GM10266 (cell line): ENCODE data around the gene ETFBKMT.
"Not testable (repeated sequence)": the region's sequence is repeated elsewhere in the genome, so short reads cannot be mapped to it uniquely, and the experiment has no call there.

Experiments used
- DNase-seq: peaks from one replicate; pipeline ENCODE4 v3.0.0; 2012; ENCODE audit errors: extremely low spot score
- TF ChIP-seq, protein P1 (sequence below): IDR thresholded peaks from 2 replicates; pipeline ENCODE4 v1.5.1; 2012; ENCODE audit warnings: mild to moderate bottlenecking, low read depth; ENCODE audit not compliant: control insufficient read depth, insufficient read depth; ENCODE audit errors: missing control alignments

Gene ETFBKMT

DNA sequence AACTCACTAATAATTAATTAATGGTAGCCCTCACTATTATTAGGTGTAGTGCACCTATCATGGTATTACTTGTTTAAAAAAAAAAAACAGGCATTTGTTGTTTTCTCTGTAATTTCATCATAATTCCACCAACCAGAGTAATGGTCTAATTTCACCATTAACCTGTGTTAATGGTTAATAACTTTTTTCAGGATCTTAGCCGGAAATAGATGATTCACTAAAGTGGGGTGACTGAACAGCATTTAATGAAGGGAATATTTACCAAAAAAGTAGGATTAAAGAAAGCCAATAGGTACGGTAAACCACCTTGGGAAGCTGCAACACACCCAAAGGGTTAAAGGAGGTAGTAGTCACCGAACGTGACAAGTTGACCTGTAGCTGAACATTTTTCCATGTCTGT, 13.0 kb downstream of the ETFBKMT start:
- TF ChIP-seq, protein P1, sequence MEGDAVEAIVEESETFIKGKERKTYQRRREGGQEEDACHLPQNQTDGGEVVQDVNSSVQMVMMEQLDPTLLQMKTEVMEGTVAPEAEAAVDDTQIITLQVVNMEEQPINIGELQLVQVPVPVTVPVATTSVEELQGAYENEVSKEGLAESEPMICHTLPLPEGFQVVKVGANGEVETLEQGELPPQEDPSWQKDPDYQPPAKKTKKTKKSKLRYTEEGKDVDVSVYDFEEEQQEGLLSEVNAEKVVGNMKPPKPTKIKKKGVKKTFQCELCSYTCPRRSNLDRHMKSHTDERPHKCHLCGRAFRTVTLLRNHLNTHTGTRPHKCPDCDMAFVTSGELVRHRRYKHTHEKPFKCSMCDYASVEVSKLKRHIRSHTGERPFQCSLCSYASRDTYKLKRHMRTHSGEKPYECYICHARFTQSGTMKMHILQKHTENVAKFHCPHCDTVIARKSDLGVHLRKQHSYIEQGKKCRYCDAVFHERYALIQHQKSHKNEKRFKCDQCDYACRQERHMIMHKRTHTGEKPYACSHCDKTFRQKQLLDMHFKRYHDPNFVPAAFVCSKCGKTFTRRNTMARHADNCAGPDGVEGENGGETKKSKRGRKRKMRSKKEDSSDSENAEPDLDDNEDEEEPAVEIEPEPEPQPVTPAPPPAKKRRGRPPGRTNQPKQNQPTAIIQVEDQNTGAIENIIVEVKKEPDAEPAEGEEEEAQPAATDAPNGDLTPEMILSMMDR = no peak
- no peak for DNase-seq

DNA sequence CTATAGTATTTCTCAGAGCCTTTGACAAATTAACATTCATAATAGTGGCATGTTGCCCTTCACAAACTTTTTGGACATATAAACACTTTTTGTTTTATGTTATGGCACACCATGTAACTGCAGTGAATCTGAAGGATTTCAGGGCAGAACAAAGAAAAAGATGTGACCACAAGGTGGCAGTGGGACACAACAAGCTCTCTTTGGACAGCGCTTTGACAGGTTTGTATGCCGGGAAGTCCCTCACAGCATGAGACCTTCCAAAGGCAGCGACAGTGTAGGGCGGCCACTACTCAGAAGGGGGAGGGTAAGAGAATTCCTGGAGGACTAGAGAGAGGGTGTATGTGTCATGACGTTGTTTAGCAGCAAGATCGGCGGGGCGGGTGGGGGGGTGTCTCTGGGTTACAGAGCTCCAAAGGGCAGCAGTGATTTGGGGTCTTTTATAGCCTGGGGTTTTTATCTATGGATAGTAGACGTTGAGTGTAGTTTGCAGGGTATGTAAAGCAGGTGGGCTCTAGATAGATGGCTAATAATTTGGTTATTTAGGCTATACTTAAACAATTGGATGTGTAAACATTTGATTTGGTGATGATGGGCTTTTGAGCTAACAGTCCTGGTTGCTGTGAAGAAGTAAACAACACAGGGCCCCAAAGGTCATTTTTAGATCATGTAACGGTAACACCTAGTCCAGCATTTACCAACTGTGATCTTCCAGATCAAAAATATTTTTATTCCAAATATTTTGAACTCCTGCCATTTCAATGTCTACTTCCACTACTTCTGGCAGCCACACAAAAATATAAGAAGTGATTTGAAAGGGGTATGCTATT, 22.9 kb downstream of the ETFBKMT start:
- TF ChIP-seq, protein P1 = peak; percentile 81
- DNase-seq = peak; percentile 68

DNA sequence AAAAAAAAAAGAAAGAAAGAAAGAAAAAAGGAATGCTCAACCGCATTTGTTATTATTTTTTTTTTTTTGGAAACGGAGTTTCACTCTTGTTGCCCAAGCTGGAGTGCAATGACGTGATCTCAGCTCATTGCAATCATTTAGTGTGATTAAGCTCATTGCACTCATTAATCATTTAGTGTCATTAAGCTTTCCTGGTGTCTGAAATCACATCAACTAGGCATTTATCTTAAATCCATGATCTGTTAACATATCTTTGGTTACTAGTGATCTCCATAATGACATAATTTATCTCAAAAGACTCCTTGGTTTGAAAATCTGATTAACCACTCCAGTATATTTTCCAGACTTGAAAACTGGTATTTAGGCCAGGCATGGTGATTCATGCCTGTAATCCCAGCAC, 26.3 kb downstream of the ETFBKMT start:
- no peak for DNase-seq
- TF ChIP-seq, protein P1 = no peak

DNA sequence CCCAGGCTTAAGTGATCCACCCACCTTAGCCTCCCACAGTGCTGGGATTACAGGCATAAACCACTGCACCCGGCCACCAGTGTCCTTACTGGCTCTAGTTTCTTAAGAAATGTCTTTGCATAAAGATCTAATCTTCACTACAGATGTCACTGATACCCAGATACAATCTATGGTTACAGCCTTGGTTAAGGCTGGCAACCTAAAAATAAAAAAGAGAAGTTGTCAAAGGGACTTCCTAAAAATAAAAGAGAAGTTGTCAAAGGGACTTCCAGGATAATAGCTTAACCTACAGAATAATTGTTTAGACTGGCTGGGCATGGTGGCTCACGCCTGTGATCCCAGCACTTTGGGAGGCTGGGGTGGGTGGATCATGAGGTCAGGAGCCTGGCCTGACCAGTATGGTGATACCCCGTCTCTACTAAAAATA, 27.6 kb downstream of the ETFBKMT start:
- TF ChIP-seq, protein P1 = no peak
- DNase-seq = peak; percentile 21

DNA sequence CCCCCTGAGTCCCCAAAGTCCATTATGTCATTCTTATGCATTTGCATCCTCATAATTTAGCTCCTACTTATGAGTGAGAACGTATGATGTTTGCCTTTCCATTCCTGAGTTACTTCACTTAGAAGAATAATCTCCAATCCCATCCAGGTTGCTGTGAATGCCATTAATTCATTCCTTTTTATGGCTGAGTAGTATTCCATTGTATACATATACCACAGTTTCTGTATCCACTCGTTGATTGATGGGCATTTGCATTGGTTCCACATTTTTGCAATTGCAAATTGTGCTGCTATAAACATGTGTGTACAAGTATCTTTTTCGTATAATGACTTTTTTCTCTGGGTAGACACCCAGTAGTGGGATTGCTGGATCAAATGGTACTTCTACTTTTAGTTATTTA, 30.4 kb downstream of the ETFBKMT start:
- not testable (repeated sequence) for DNase-seq

DNA sequence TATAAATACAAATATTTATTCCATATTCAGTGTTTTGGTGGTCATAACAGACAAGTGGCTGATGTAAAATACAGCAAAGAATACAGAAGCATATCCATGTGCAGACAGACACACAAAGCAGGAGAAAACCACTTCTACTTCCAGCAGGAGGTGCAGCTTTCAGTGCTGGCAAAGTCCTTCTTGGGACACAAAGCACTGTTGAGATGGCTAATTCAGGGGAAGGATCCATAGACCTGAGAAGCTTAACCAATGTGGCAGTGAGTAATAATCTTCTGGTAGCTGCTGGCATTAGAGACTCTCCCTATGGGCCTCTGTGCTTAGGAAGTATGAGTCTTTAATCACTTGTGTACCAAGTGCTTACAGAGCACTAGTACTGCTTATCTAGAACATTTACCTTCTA, 42.6 kb downstream of the ETFBKMT start:
- no peak for DNase-seq
- TF ChIP-seq, protein P1 = no peak

DNA sequence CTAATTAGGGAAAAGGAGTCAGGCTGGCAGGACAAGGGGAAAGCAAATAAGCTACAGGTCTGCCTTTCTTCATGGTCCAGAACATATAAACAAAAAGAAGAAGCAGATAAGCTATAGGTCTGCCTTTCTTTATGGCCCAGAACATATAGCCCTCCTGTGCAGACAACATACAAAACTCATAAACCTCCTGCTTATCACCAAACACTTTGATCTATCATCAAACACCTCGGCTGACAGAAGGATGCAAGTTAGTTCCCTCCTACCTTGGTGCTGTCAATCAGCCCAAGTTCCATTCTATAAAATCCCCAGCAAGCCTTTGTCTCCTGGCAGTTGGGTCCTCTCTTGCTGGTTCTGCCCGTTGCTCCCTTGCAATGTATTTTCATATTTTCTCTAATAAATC, 46.1 kb downstream of the ETFBKMT start:
- DNase-seq = no peak
- TF ChIP-seq, protein P1 = no peak

DNA sequence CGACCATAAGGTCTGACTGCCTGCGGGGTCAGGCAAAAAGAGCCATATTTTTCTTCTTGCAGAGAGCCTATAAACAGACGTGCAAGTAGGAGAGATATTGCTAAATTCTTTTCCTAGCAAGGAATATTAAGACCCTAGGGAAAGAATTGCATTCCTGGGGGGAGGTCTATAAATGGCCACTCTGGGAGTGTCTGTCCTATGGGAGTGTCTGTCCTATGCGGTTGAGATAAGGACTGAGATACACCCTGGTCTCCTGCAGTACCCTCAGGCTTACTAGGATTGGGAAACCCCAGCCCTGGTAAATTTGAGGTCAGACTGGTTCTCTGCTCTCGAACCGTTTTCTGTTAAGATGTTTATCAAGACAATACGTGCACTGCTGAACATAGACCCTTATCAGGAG, 48.6 kb downstream of the ETFBKMT start:
- not testable (repeated sequence) for DNase-seq
